H1 (cell line): ENCODE measurements around the gene MOB1B. TPM values are rescaled to one million over a fixed set of nuclear protein-coding genes. Genes with fewer than 3 reads are reported as not detected.

Experiments
- CTCF ChIA-PET: fragments of 300-600 bp; sonication (Branson Sonifier 250); formaldehyde crosslinking; loops from one replicate; lab custom pipeline; 2021; ENCODE audit not compliant: partially characterized antibody; lab: Charles Lee
- POLR2A ChIA-PET: fragments of 300-600 bp; sonication (Branson Sonifier 250); formaldehyde crosslinking; loops from one replicate; lab custom pipeline; 2021; ENCODE audit warnings: inconsistent platforms; ENCODE audit not compliant: partially characterized antibody; lab: Charles Lee
- DNase-seq, 2 experiments: peaks; one replicate each; pipeline versions ENCODE4 v3.0.0 to v3.0.0-alpha.2; 2010 to 2022; ENCODE audit warnings: low spot score in 2 of 2, low read depth in 1 of 2, mixed read lengths in 1 of 2
- FAIRE-seq: peaks from 2 replicates; lab custom pipeline; 2011; peaks lifted over from hg19 to GRCh38; lab: Jason Lieb, UNC
- H2AFZ ChIP-seq: 2 replicates; pipeline ENCODE4 v1.8.1; 2012; ENCODE audit warnings: low read length, inconsistent platforms
- H2AK5ac ChIP-seq: 2 replicates; pipeline ENCODE4 v1.6.1; 2013; ENCODE audit warnings: low read depth, low read length
- H2BK120ac ChIP-seq: replicated peaks from 2 replicates; pipeline ENCODE3; 2013; ENCODE audit warnings: low read depth, low read length, inconsistent platforms
- H2BK12ac ChIP-seq: 2 replicates; pipeline ENCODE4 v1.6.1; 2013; ENCODE audit warnings: low read depth, low read length
- H2BK15ac ChIP-seq: 2 replicates; pipeline ENCODE4 v1.6.1; 2013; ENCODE audit warnings: low read length
- H2BK20ac ChIP-seq: 2 replicates; pipeline ENCODE4 v1.6.1; 2013; ENCODE audit warnings: low read length
- H2BK5ac ChIP-seq: 2 replicates; pipeline ENCODE4 v1.6.1; 2013; ENCODE audit warnings: low read depth, low read length
- H3K14ac ChIP-seq: 2 replicates; pipeline ENCODE4 v1.6.1; 2013; ENCODE audit warnings: inconsistent platforms; ENCODE audit not compliant: insufficient read length
- H3K18ac ChIP-seq: 2 replicates; pipeline ENCODE4 v1.6.1; 2013; ENCODE audit warnings: low read length; ENCODE audit errors: extremely low read depth
- H3K23ac ChIP-seq: 2 replicates; pipeline ENCODE4 v1.6.1; 2013; ENCODE audit warnings: inconsistent platforms; ENCODE audit not compliant: insufficient read length
- H3K23me2 ChIP-seq: 2 replicates; pipeline ENCODE4 v1.6.1; 2013; ENCODE audit warnings: low read depth, low read length
- H3K27ac ChIP-seq: 2 replicates; pipeline ENCODE4 v1.6.1; 2011; ENCODE audit warnings: low read depth, low read length, inconsistent platforms
- H3K27me3 ChIP-seq, 4 experiments: replicated peaks in 1 of 4; 1 replicate in 1 of 4; 2 replicates in 3 of 4; pipeline versions ENCODE4 v1.6.1 to v1.8.1; 2011 to 2013; ENCODE audit warnings: low read length in 3 of 4, mild to moderate bottlenecking in 3 of 4, inconsistent platforms in 2 of 4, mixed read lengths in 2 of 4, moderate library complexity in 1 of 4; ENCODE audit not compliant: control insufficient read depth in 3 of 4, insufficient read depth in 3 of 4; ENCODE audit errors: extremely low read depth in 1 of 4
- H3K36me3 ChIP-seq, 4 experiments: 2 replicates each; pipeline versions ENCODE4 v1.6.1 to v1.8.1; 2011 to 2013; ENCODE audit warnings: mild to moderate bottlenecking in 4 of 4, low read length in 3 of 4, moderate library complexity in 2 of 4, control low read depth in 1 of 4, inconsistent platforms in 1 of 4; ENCODE audit not compliant: insufficient read depth in 4 of 4, control insufficient read depth in 2 of 4
- H3K4ac ChIP-seq: replicated peaks from 2 replicates; pipeline ENCODE3; 2013; ENCODE audit warnings: low read length, low read depth, mixed read lengths, inconsistent platforms; ENCODE audit not compliant: insufficient read length
- H3K4me1 ChIP-seq, 4 experiments: replicated peaks in 1 of 4; 1 replicate in 1 of 4; 2 replicates in 3 of 4; pipeline versions ENCODE4 v1.6.1 to v1.8.1; 2011 to 2013; ENCODE audit warnings: low read length in 3 of 4, inconsistent platforms in 2 of 4, mixed read lengths in 1 of 4; ENCODE audit not compliant: insufficient read depth in 4 of 4, control insufficient read depth in 3 of 4
- H3K4me2 ChIP-seq, 2 experiments: 2 replicates each; pipeline versions ENCODE4 v1.6.1 to v1.8.1; 2011 to 2013; ENCODE audit warnings: low read depth in 2 of 2, low read length in 2 of 2, control low read depth in 1 of 2, inconsistent platforms in 1 of 2, mild to moderate bottlenecking in 1 of 2; ENCODE audit not compliant: insufficient read depth in 1 of 2
- H3K4me3 ChIP-seq, 4 experiments: fragments of 200-600, 300-600 bp in 1 of 4; sonication (generic), shearing (Covaris generic), sonication (Bioruptor Twin) in 1 of 4; 2 replicates each; pipeline versions ENCODE4 v1.5.1 to v1.8.1; 2011 to 2016; ENCODE audit warnings: low read length in 4 of 4, low read depth in 3 of 4, control low read depth in 2 of 4, inconsistent platforms in 2 of 4, mild to moderate bottlenecking in 2 of 4, mixed read lengths in 1 of 4, moderate library complexity in 1 of 4; ENCODE audit not compliant: insufficient read depth in 2 of 4; ENCODE audit errors: extremely low read depth in 1 of 4
- H3K56ac ChIP-seq: replicated peaks from 2 replicates; pipeline ENCODE3; 2013; ENCODE audit warnings: low read depth, mild to moderate bottlenecking, mixed read lengths, low read length, inconsistent platforms; ENCODE audit not compliant: insufficient read length
- H3K79me1 ChIP-seq: 2 replicates; pipeline ENCODE4 v1.6.1; 2013; ENCODE audit warnings: low read depth, low read length, control low read depth
- H3K79me2 ChIP-seq, 2 experiments: 2 replicates each; pipeline versions ENCODE4 v1.6.1 to v1.8.1; 2012 to 2013; ENCODE audit warnings: low read length in 2 of 2, mild to moderate bottlenecking in 2 of 2, inconsistent platforms in 1 of 2; ENCODE audit not compliant: insufficient read depth in 2 of 2, control insufficient read depth in 1 of 2
- H3K9ac ChIP-seq, 4 experiments: replicated peaks in 1 of 4; 1 replicate in 1 of 4; 2 replicates in 3 of 4; pipeline versions ENCODE4 v1.6.1 to v1.8.1; 2011 to 2013; ENCODE audit warnings: low read depth in 3 of 4, low read length in 3 of 4, control low read depth in 2 of 4, mild to moderate bottlenecking in 2 of 4, moderate library complexity in 2 of 4, inconsistent platforms in 1 of 4; ENCODE audit errors: extremely low read depth in 1 of 4
- H3K9me3 ChIP-seq, 2 experiments: 2 replicates each; pipeline versions ENCODE4 v1.6.1 to v1.8.1; 2012 to 2013; ENCODE audit warnings: mild to moderate bottlenecking in 2 of 2, moderate library complexity in 2 of 2, control low read depth in 1 of 2, inconsistent platforms in 1 of 2, low read depth in 1 of 2, low read length in 1 of 2, mixed read lengths in 1 of 2; ENCODE audit not compliant: insufficient read depth in 2 of 2
- H4K20me1 ChIP-seq, 2 experiments: replicated peaks in 1 of 2; 2 replicates each; pipeline versions ENCODE3 to v1.8.1; 2011 to 2013; ENCODE audit warnings: inconsistent platforms in 2 of 2, low read length in 2 of 2, mild to moderate bottlenecking in 1 of 2; ENCODE audit not compliant: insufficient read depth in 2 of 2, control insufficient read depth in 1 of 2
- H4K5ac ChIP-seq: 2 replicates; pipeline ENCODE4 v1.6.1; 2013; ENCODE audit warnings: low read length, low read depth, mixed read lengths, inconsistent platforms; ENCODE audit not compliant: insufficient read length
- H4K8ac ChIP-seq: 2 replicates; pipeline ENCODE4 v1.8.0; 2013; ENCODE audit warnings: mild to moderate bottlenecking, moderate library complexity, low read length, inconsistent platforms; ENCODE audit not compliant: insufficient read depth; ENCODE audit errors: extremely low read depth
- H4K91ac ChIP-seq: replicated peaks from 2 replicates; pipeline ENCODE3; 2013; ENCODE audit warnings: low read length, mixed read lengths, inconsistent platforms; ENCODE audit not compliant: insufficient read length
- ATF3 ChIP-seq: IDR thresholded peaks from 2 replicates; pipeline ENCODE4 v1.6.1; 2011; ENCODE audit warnings: low read depth, mild to moderate bottlenecking, low read length; ENCODE audit not compliant: insufficient read depth
- KDM1A ChIP-seq: fragments of 200-600, 300-600 bp; sonication (generic); IDR thresholded peaks from 2 replicates; pipeline ENCODE4 v1.7.1; 2016; ENCODE audit warnings: mild to moderate bottlenecking, low read length, borderline replicate concordance
- WGBS, 2 experiments: shearing (Covaris generic) in 1 of 2; methylation state at CpG; one replicate each; pipeline versions ENCODE4 v1.1.6 to v1.1.7; 2013 to 2015; ENCODE audit warnings: low lambda C conversion rate in 2 of 2, mixed read lengths in 2 of 2, inconsistent platforms in 1 of 2, low coverage in 1 of 2, missing lambda C conversion rate in 1 of 2; ENCODE audit not compliant: insufficient replicate concordance in 2 of 2, insufficient coverage in 1 of 2, insufficient read length in 1 of 2; ENCODE audit errors: extremely low coverage in 1 of 2, missing lambda C conversion rate in 1 of 2; 5-methylcytosine and 5-hydroxymethylcytosine counted together
- polyA plus RNA-seq, 7 experiments: library from polyadenylated mRNA; depleted of rRNA in 3 of 7; stranded (reverse) in 5 of 7; unstranded in 2 of 7; fragments of >200 nt in 5 of 7; fragments of 200-250 nt in 2 of 7; gene quantifications; 1 replicate in 5 of 7; 2 replicates in 1 of 7; 4 replicates in 1 of 7; pipeline versions ENCODE4 v1.2.1 to v1.2.3, GENCODE V29; 2011 to 2013; ENCODE audit warnings: missing spikeins in 2 of 7, mixed read lengths in 2 of 7
- total RNA-seq: library from RNA; stranded (reverse); fragmentation: NEBNext Ultra II Directional; extraction: Animal tissue kit (Norgen Biotek cat#: 25700); gene quantifications from 2 replicates; pipeline ENCODE4 v1.2.1, GENCODE V29; 2021

Gene MOB1B
- total and polyA plus RNA-seq, 2 of the 8 experiments (the other 6 are each of a cell fraction or from before 2014, with no cell fraction given): 3.8 to 33.5 TPM

- Histone ChIP-seq H2BK12ac (no peak overlapping the region), H2BK15ac (no peak overlapping the region), H3K23me2 (no peaks in the 10 kb centered on the region), H4K20me1 (no peaks in the 10 kb centered on the region), H3K14ac (no peak overlapping the region), H3K23ac (no peak overlapping the region), H3K36me3 (peaks cover 0 to 15% (median 7%) of the 10 kb centered on the region in 4 experiments; a peak in 5 of 8 replicates), H3K27ac (no peak overlapping the region), H2BK20ac (no peak overlapping the region), H3K4me2 (peak overlapping the region; percentile 84 to 93), H4K91ac (no peak overlapping the region), H2BK120ac (no peak overlapping the region), H3K4ac (no peak overlapping the region), H3K56ac (no peak overlapping the region), H2AFZ (no peak overlapping the region), H2AK5ac (no peak overlapping the region), H3K9me3 (no peaks in the 10 kb centered on the region), H3K9ac (peak overlapping the region in 3 of 4 experiments; percentile 84 to 96 (median 95); a peak in 3 of 7 replicates), H3K27me3 (no peaks in the 10 kb centered on the region), H4K8ac (no peak overlapping the region), H3K4me3 (peak overlapping the region; percentile 87 to 95 (median 89)), H3K4me1 (peaks cover 2 to 9% (median 5%) of the 10 kb centered on the region in 4 experiments; a peak in 4 of 7 replicates), H3K79me2 (peaks cover 4 to 55% of the 10 kb centered on the region in 2 experiments), H4K5ac (no peak overlapping the region), H3K79me1 (no peaks in the 10 kb centered on the region; the same call in 1 of the 2 replicates), H3K18ac (no peak overlapping the region), H2BK5ac (no peak overlapping the region)
- 78% methylated on average over 10 of the region's 10 CpGs; no CpG with 5 or more reads in 1 of the 2 experiments for WGBS, 2 experiments
- ChIA-PET CTCF (interaction anchor here (0.9 to 5.6 kb wide), 3 partner anchors 10 to 288 kb away, joined by 3 to 40 read pairs (median 9); no protein-coding TSS in a partner anchor), POLR2A (interaction anchor here (1.3 to 2.4 kb wide), 5 partner anchors 8 to 156 kb away, joined by 4 to 22 read pairs (median 6); partner anchors contain the start of gene GRSF1)
- FAIRE-seq (no peak), DNase-seq (no peak)
- peak; percentile 23; the same call in 1 of the 2 replicates for TF ChIP-seq KDM1A
- no peak for TF ChIP-seq ATF3
Measured at GRCh38 chr4:70994387-70995099, 92.4 kb downstream of the MOB1B start.
